ENCODE results near the gene DIPK1C. TPM values are rescaled to one million over a fixed set of nuclear protein-coding genes. Genes with fewer than 3 reads are reported as not detected.

DIPK1C gene
- total RNA-seq, 1 donor from 2014 or later, result not detected

DNA sequence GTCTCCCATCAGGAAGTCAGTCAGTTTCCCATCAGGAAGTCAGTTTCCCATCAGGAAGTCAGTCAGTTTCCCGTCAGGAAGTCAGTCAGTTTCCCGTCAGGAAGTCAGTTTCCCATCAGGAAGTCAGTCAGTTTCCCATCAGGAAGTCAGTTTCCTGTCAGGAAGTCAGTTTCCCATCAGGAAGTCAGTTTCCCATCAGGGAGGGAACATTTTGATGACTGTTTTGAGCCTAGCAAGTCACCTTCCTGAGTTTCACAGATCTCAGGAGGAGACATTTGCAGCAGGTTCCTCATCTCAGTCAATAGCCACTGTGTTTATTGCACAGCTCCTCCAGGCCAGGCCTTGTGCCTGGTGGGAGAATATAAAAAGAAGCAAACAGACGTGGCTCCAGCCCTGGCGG is 31.9 kb downstream of the DIPK1C start:
- intact Hi-C loops (cut with DNase I), result no loop called here
- no peak overlapping the region for H3K27ac ChIP-seq
- H3K9me3 ChIP-seq, result no peaks in the 10 kb centered on the region
- no peaks in the 10 kb centered on the region for H3K27me3 ChIP-seq
- H3K4me1 ChIP-seq, result peaks cover 10% of the 10 kb centered on the region
- no peak overlapping the region for H3K4me3 ChIP-seq
- TF ChIP-seq, protein P1, sequence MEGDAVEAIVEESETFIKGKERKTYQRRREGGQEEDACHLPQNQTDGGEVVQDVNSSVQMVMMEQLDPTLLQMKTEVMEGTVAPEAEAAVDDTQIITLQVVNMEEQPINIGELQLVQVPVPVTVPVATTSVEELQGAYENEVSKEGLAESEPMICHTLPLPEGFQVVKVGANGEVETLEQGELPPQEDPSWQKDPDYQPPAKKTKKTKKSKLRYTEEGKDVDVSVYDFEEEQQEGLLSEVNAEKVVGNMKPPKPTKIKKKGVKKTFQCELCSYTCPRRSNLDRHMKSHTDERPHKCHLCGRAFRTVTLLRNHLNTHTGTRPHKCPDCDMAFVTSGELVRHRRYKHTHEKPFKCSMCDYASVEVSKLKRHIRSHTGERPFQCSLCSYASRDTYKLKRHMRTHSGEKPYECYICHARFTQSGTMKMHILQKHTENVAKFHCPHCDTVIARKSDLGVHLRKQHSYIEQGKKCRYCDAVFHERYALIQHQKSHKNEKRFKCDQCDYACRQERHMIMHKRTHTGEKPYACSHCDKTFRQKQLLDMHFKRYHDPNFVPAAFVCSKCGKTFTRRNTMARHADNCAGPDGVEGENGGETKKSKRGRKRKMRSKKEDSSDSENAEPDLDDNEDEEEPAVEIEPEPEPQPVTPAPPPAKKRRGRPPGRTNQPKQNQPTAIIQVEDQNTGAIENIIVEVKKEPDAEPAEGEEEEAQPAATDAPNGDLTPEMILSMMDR (IDR thresholded peaks at IDR 0.05), result no peak
- TF ChIP-seq POLR2AphosphoS5 (IDR thresholded peaks at IDR 0.05; ENCODE audit: insufficient read depth in 1 of 2, low read depth in 1 of 2) (no peak), POLR2A (IDR thresholded peaks at IDR 0.05) (no peak)
- DNase-seq (ENCODE audit: extremely low spot score in 2 of 2), result no peak
- H3K36me3 ChIP-seq, result no peaks in the 10 kb centered on the region

DNA sequence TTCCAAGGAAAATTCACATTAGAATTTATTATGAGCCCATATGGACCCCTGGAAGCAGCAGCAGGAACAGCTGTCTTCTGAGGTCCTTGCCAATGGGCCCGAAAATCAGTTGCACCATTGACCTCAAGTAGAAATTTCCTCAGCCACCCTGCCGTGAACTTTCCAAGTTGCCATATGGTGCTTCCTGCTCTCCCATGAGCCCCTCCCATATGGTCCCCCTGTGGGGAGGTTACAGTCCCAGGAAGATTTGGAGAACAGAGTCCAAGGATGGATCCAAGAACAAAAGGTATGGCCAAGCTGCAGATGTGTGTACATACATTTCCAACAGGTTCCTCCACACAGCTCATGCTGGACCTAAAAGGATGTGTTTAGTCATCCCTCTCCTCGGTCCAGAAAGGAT is 34.6 kb downstream of the DIPK1C start:
- no peaks in the 10 kb centered on the region for H3K36me3 ChIP-seq

DNA sequence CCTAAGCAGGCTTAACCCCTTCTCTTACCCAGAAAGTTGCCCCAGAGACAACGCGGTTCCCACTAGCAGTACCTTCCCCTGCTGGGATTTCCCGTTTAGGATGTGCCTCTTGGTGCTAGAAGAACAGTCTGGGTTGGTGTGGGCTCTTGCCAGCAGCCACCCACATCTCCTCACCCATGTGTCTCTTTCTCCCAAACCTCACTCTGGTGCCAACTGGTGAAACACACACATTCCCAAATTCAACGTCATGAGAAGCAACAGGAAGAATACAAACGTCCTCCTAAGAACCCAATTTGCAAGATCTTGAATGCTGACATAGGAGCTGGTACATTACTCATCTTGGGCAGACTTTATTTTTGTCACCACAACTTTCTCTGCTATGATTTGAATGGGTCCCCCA is 36.2 kb downstream of the DIPK1C start:
- no peaks in the 10 kb centered on the region for H3K36me3 ChIP-seq
- H3K9me3 ChIP-seq, result no peaks in the 10 kb centered on the region
- intact Hi-C loops (cut with DNase I), result no loop called here
- DNase-seq (ENCODE audit: extremely low spot score in 2 of 2), result no peak
- no peak overlapping the region for H3K27ac ChIP-seq
- no peak overlapping the region for H3K4me3 ChIP-seq
- TF ChIP-seq POLR2AphosphoS5 (IDR thresholded peaks at IDR 0.05; ENCODE audit: insufficient read depth in 1 of 2, low read depth in 1 of 2), result no peak
- no peak for TF ChIP-seq POLR2A (IDR thresholded peaks at IDR 0.05)
- TF ChIP-seq, protein P1 (IDR thresholded peaks at IDR 0.05), result no peak
- peaks cover 10% of the 10 kb centered on the region for H3K4me1 ChIP-seq
- H3K27me3 ChIP-seq, result no peaks in the 10 kb centered on the region

More for the DNA sequence above, 34.6 kb downstream of the DIPK1C start:
- Histone ChIP-seq H3K4me1 (peaks cover 10% of the 10 kb centered on the region), H3K9me3 (no peaks in the 10 kb centered on the region), H3K4me3 (no peak overlapping the region), H3K27ac (no peak overlapping the region), H3K27me3 (no peaks in the 10 kb centered on the region)
- no peak for TF ChIP-seq POLR2A (IDR thresholded peaks at IDR 0.05)
- TF ChIP-seq POLR2AphosphoS5 (IDR thresholded peaks at IDR 0.05; ENCODE audit: insufficient read depth in 1 of 2, low read depth in 1 of 2), result no peak
- intact Hi-C loops (cut with DNase I), result no loop called here
- no peak for DNase-seq (ENCODE audit: extremely low spot score in 2 of 2)

DNA sequence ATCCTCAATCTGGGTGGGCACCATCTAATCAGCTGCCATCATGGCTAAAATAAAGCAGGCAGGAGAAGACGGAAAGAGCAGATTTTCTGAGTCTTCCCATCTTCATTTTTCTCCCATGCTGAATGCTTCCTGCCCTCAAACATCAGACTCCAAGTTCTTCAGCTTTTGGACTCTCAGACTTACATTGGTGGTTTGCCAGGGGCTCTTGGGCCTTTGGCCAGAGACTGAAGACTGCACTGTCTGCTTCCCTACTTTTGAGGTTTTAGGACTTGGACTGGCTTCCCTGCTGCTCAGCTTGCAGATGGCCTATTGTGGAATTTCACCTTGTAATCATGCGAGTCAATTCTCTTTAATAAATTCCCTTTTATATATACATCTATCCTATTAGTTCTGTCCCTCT is 36.6 kb downstream of the DIPK1C start:
- no peak for DNase-seq (ENCODE audit: extremely low spot score in 2 of 2)
- TF ChIP-seq POLR2A (IDR thresholded peaks at IDR 0.05) (no peak), POLR2AphosphoS5 (IDR thresholded peaks at IDR 0.05; ENCODE audit: insufficient read depth in 1 of 2, low read depth in 1 of 2) (no peak)
- TF ChIP-seq, protein P1 (IDR thresholded peaks at IDR 0.05), result no peak
- peaks cover 10% of the 10 kb centered on the region for H3K4me1 ChIP-seq
- no peak overlapping the region for H3K27ac ChIP-seq
- no peaks in the 10 kb centered on the region for H3K36me3 ChIP-seq
- H3K27me3 ChIP-seq, result no peaks in the 10 kb centered on the region
- no peaks in the 10 kb centered on the region for H3K9me3 ChIP-seq
- intact Hi-C loops (cut with DNase I), result no loop called here
- no peak overlapping the region for H3K4me3 ChIP-seq

DNA sequence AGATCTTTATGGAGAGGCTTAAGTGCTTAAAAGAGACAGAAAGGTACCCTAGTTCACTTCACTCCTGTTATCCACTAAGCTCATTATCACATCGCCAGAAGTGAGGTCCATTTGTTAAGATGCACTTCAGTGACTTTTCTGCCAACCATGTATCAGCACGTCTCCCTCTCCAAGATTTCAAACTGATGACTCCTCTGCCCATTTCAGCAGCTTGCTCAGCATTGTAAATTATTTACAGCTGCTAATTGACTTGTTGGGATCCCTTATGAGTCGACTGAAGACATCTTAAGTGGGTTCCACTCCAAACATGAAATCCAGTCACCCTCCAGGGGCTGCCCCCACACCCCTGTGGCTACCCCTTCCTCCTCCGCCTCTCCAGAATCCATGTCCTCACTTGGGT is 37.3 kb downstream of the DIPK1C start:
- TF ChIP-seq POLR2AphosphoS5 (IDR thresholded peaks at IDR 0.05; ENCODE audit: insufficient read depth in 1 of 2, low read depth in 1 of 2), result no peak
- TF ChIP-seq, protein P1 (IDR thresholded peaks at IDR 0.05), result no peak
- no peak for TF ChIP-seq POLR2A (IDR thresholded peaks at IDR 0.05)
- Histone ChIP-seq H3K27ac (no peak overlapping the region), H3K4me1 (peaks cover 10% of the 10 kb centered on the region), H3K27me3 (no peaks in the 10 kb centered on the region), H3K4me3 (no peak overlapping the region), H3K36me3 (no peaks in the 10 kb centered on the region), H3K9me3 (no peaks in the 10 kb centered on the region)
- DNase-seq (ENCODE audit: extremely low spot score in 2 of 2), result no peak
- intact Hi-C loops (cut with DNase I), result no loop called here

Measured in vagina (tissue), 2 donors.